H1 (cell line): ENCODE measurements around the gene ITGB4. TPM values are rescaled to one million over a fixed set of nuclear protein-coding genes. Genes with fewer than 3 reads are reported as not detected.

ENCODE experiments used
- CTCF ChIA-PET: fragments of 300-600 bp; sonication (Branson Sonifier 250); formaldehyde crosslinking; loops from one replicate; lab custom pipeline; 2021; ENCODE audit not compliant: partially characterized antibody; lab: Charles Lee
- POLR2A ChIA-PET: fragments of 300-600 bp; sonication (Branson Sonifier 250); formaldehyde crosslinking; loops from one replicate; lab custom pipeline; 2021; ENCODE audit warnings: inconsistent platforms; ENCODE audit not compliant: partially characterized antibody; lab: Charles Lee
- DNase-seq, 2 experiments: peaks; one replicate each; pipeline versions ENCODE4 v3.0.0 to v3.0.0-alpha.2; 2010 to 2022; ENCODE audit warnings: low spot score in 2 of 2, low read depth in 1 of 2, mixed read lengths in 1 of 2
- FAIRE-seq: peaks from 2 replicates; lab custom pipeline; 2011; peaks lifted over from hg19 to GRCh38; lab: Jason Lieb, UNC
- H2AFZ ChIP-seq: 2 replicates; pipeline ENCODE4 v1.8.1; 2012; ENCODE audit warnings: low read length, inconsistent platforms
- H2AK5ac ChIP-seq: 2 replicates; pipeline ENCODE4 v1.6.1; 2013; ENCODE audit warnings: low read depth, low read length
- H2BK120ac ChIP-seq: replicated peaks from 2 replicates; pipeline ENCODE3; 2013; ENCODE audit warnings: low read depth, low read length, inconsistent platforms
- H2BK12ac ChIP-seq: 2 replicates; pipeline ENCODE4 v1.6.1; 2013; ENCODE audit warnings: low read depth, low read length
- H2BK15ac ChIP-seq: 2 replicates; pipeline ENCODE4 v1.6.1; 2013; ENCODE audit warnings: low read length
- H2BK20ac ChIP-seq: 2 replicates; pipeline ENCODE4 v1.6.1; 2013; ENCODE audit warnings: low read length
- H2BK5ac ChIP-seq: 2 replicates; pipeline ENCODE4 v1.6.1; 2013; ENCODE audit warnings: low read depth, low read length
- H3K14ac ChIP-seq: 2 replicates; pipeline ENCODE4 v1.6.1; 2013; ENCODE audit warnings: inconsistent platforms; ENCODE audit not compliant: insufficient read length
- H3K18ac ChIP-seq: 2 replicates; pipeline ENCODE4 v1.6.1; 2013; ENCODE audit warnings: low read length; ENCODE audit errors: extremely low read depth
- H3K23ac ChIP-seq: 2 replicates; pipeline ENCODE4 v1.6.1; 2013; ENCODE audit warnings: inconsistent platforms; ENCODE audit not compliant: insufficient read length
- H3K23me2 ChIP-seq: 2 replicates; pipeline ENCODE4 v1.6.1; 2013; ENCODE audit warnings: low read depth, low read length
- H3K27ac ChIP-seq: 2 replicates; pipeline ENCODE4 v1.6.1; 2011; ENCODE audit warnings: low read depth, low read length, inconsistent platforms
- H3K27me3 ChIP-seq, 4 experiments: replicated peaks in 1 of 4; 1 replicate in 1 of 4; 2 replicates in 3 of 4; pipeline versions ENCODE4 v1.6.1 to v1.8.1; 2011 to 2013; ENCODE audit warnings: low read length in 3 of 4, mild to moderate bottlenecking in 3 of 4, inconsistent platforms in 2 of 4, mixed read lengths in 2 of 4, moderate library complexity in 1 of 4; ENCODE audit not compliant: control insufficient read depth in 3 of 4, insufficient read depth in 3 of 4; ENCODE audit errors: extremely low read depth in 1 of 4
- H3K36me3 ChIP-seq, 4 experiments: 2 replicates each; pipeline versions ENCODE4 v1.6.1 to v1.8.1; 2011 to 2013; ENCODE audit warnings: mild to moderate bottlenecking in 4 of 4, low read length in 3 of 4, moderate library complexity in 2 of 4, control low read depth in 1 of 4, inconsistent platforms in 1 of 4; ENCODE audit not compliant: insufficient read depth in 4 of 4, control insufficient read depth in 2 of 4
- H3K4ac ChIP-seq: replicated peaks from 2 replicates; pipeline ENCODE3; 2013; ENCODE audit warnings: low read length, low read depth, mixed read lengths, inconsistent platforms; ENCODE audit not compliant: insufficient read length
- H3K4me1 ChIP-seq, 4 experiments: replicated peaks in 1 of 4; 1 replicate in 1 of 4; 2 replicates in 3 of 4; pipeline versions ENCODE4 v1.6.1 to v1.8.1; 2011 to 2013; ENCODE audit warnings: low read length in 3 of 4, inconsistent platforms in 2 of 4, mixed read lengths in 1 of 4; ENCODE audit not compliant: insufficient read depth in 4 of 4, control insufficient read depth in 3 of 4
- H3K4me2 ChIP-seq, 2 experiments: 2 replicates each; pipeline versions ENCODE4 v1.6.1 to v1.8.1; 2011 to 2013; ENCODE audit warnings: low read depth in 2 of 2, low read length in 2 of 2, control low read depth in 1 of 2, inconsistent platforms in 1 of 2, mild to moderate bottlenecking in 1 of 2; ENCODE audit not compliant: insufficient read depth in 1 of 2
- H3K4me3 ChIP-seq, 4 experiments: fragments of 200-600, 300-600 bp in 1 of 4; sonication (generic), shearing (Covaris generic), sonication (Bioruptor Twin) in 1 of 4; 2 replicates each; pipeline versions ENCODE4 v1.5.1 to v1.8.1; 2011 to 2016; ENCODE audit warnings: low read length in 4 of 4, low read depth in 3 of 4, control low read depth in 2 of 4, inconsistent platforms in 2 of 4, mild to moderate bottlenecking in 2 of 4, mixed read lengths in 1 of 4, moderate library complexity in 1 of 4; ENCODE audit not compliant: insufficient read depth in 2 of 4; ENCODE audit errors: extremely low read depth in 1 of 4
- H3K56ac ChIP-seq: replicated peaks from 2 replicates; pipeline ENCODE3; 2013; ENCODE audit warnings: low read depth, mild to moderate bottlenecking, mixed read lengths, low read length, inconsistent platforms; ENCODE audit not compliant: insufficient read length
- H3K79me1 ChIP-seq: 2 replicates; pipeline ENCODE4 v1.6.1; 2013; ENCODE audit warnings: low read depth, low read length, control low read depth
- H3K79me2 ChIP-seq, 2 experiments: 2 replicates each; pipeline versions ENCODE4 v1.6.1 to v1.8.1; 2012 to 2013; ENCODE audit warnings: low read length in 2 of 2, mild to moderate bottlenecking in 2 of 2, inconsistent platforms in 1 of 2; ENCODE audit not compliant: insufficient read depth in 2 of 2, control insufficient read depth in 1 of 2
- H3K9ac ChIP-seq, 4 experiments: replicated peaks in 1 of 4; 1 replicate in 1 of 4; 2 replicates in 3 of 4; pipeline versions ENCODE4 v1.6.1 to v1.8.1; 2011 to 2013; ENCODE audit warnings: low read depth in 3 of 4, low read length in 3 of 4, control low read depth in 2 of 4, mild to moderate bottlenecking in 2 of 4, moderate library complexity in 2 of 4, inconsistent platforms in 1 of 4; ENCODE audit errors: extremely low read depth in 1 of 4
- H3K9me3 ChIP-seq, 2 experiments: 2 replicates each; pipeline versions ENCODE4 v1.6.1 to v1.8.1; 2012 to 2013; ENCODE audit warnings: mild to moderate bottlenecking in 2 of 2, moderate library complexity in 2 of 2, control low read depth in 1 of 2, inconsistent platforms in 1 of 2, low read depth in 1 of 2, low read length in 1 of 2, mixed read lengths in 1 of 2; ENCODE audit not compliant: insufficient read depth in 2 of 2
- H4K20me1 ChIP-seq, 2 experiments: replicated peaks in 1 of 2; 2 replicates each; pipeline versions ENCODE3 to v1.8.1; 2011 to 2013; ENCODE audit warnings: inconsistent platforms in 2 of 2, low read length in 2 of 2, mild to moderate bottlenecking in 1 of 2; ENCODE audit not compliant: insufficient read depth in 2 of 2, control insufficient read depth in 1 of 2
- H4K5ac ChIP-seq: 2 replicates; pipeline ENCODE4 v1.6.1; 2013; ENCODE audit warnings: low read length, low read depth, mixed read lengths, inconsistent platforms; ENCODE audit not compliant: insufficient read length
- H4K8ac ChIP-seq: 2 replicates; pipeline ENCODE4 v1.8.0; 2013; ENCODE audit warnings: mild to moderate bottlenecking, moderate library complexity, low read length, inconsistent platforms; ENCODE audit not compliant: insufficient read depth; ENCODE audit errors: extremely low read depth
- H4K91ac ChIP-seq: replicated peaks from 2 replicates; pipeline ENCODE3; 2013; ENCODE audit warnings: low read length, mixed read lengths, inconsistent platforms; ENCODE audit not compliant: insufficient read length
- CEBPB ChIP-seq: IDR thresholded peaks from 2 replicates; pipeline ENCODE4 v1.6.1; 2012; ENCODE audit warnings: low read depth, low read length
- SIX5 ChIP-seq: IDR thresholded peaks from 2 replicates; pipeline ENCODE4 v1.6.1; 2011; ENCODE audit warnings: mild to moderate bottlenecking, low read depth, low read length
- SP1 ChIP-seq: IDR thresholded peaks from 2 replicates; pipeline ENCODE4 v1.6.1; 2011; ENCODE audit warnings: low read depth, low read length
- TBP ChIP-seq: IDR thresholded peaks from 2 replicates; pipeline ENCODE4 v1.6.1; 2011; ENCODE audit warnings: low read depth, low read length, improper control_type of control experiment
- WGBS, 2 experiments: shearing (Covaris generic) in 1 of 2; methylation state at CpG; one replicate each; pipeline versions ENCODE4 v1.1.6 to v1.1.7; 2013 to 2015; ENCODE audit warnings: low lambda C conversion rate in 2 of 2, mixed read lengths in 2 of 2, inconsistent platforms in 1 of 2, low coverage in 1 of 2, missing lambda C conversion rate in 1 of 2; ENCODE audit not compliant: insufficient replicate concordance in 2 of 2, insufficient coverage in 1 of 2, insufficient read length in 1 of 2; ENCODE audit errors: extremely low coverage in 1 of 2, missing lambda C conversion rate in 1 of 2; 5-methylcytosine and 5-hydroxymethylcytosine counted together
- polyA plus RNA-seq, 7 experiments: library from polyadenylated mRNA; depleted of rRNA in 3 of 7; stranded (reverse) in 5 of 7; unstranded in 2 of 7; fragments of >200 nt in 5 of 7; fragments of 200-250 nt in 2 of 7; gene quantifications; 1 replicate in 5 of 7; 2 replicates in 1 of 7; 4 replicates in 1 of 7; pipeline versions ENCODE4 v1.2.1 to v1.2.3, GENCODE V29; 2011 to 2013; ENCODE audit warnings: missing spikeins in 2 of 7, mixed read lengths in 2 of 7
- total RNA-seq: library from RNA; stranded (reverse); fragmentation: NEBNext Ultra II Directional; extraction: Animal tissue kit (Norgen Biotek cat#: 25700); gene quantifications from 2 replicates; pipeline ENCODE4 v1.2.1, GENCODE V29; 2021

Gene ITGB4
- total and polyA plus RNA-seq, 2 of the 8 experiments (the other 6 are each of a cell fraction or from before 2014, with no cell fraction given): 5.2 to 5.6 TPM

- 90% methylated on average over 25 of the region's 26 CpGs; no CpG with 5 or more reads in 1 of the 2 experiments for WGBS, 2 experiments
- Histone ChIP-seq H3K18ac (no peak overlapping the region), H3K79me2 (no peaks in the 10 kb centered on the region), H3K4me3 (no peak overlapping the region), H3K23ac (no peak overlapping the region), H4K5ac (no peak overlapping the region), H3K4me1 (no peaks in the 10 kb centered on the region), H2BK12ac (no peak overlapping the region), H3K9ac (no peak overlapping the region), H2BK120ac (no peak overlapping the region), H2BK20ac (0 out of 2 replicates have a peak overlapping the region, but pooled peaks have one; percentile 3), H4K8ac (peak overlapping the region; percentile 25), H3K36me3 (no peaks in the 10 kb centered on the region), H4K91ac (peak overlapping the region; percentile 6), H3K27ac (no peak overlapping the region), H3K27me3 (no peaks in the 10 kb centered on the region), H3K79me1 (no peaks in the 10 kb centered on the region), H2AK5ac (0 out of 2 replicates have a peak overlapping the region, but pooled peaks have one; percentile 24), H3K9me3 (no peaks in the 10 kb centered on the region), H3K23me2 (no peaks in the 10 kb centered on the region), H2BK15ac (no peak overlapping the region), H4K20me1 (peaks cover 0 to 2% of the 10 kb centered on the region in 2 experiments), H3K14ac (no peak overlapping the region), H3K4me2 (no peak overlapping the region), H2AFZ (no peak overlapping the region), H3K56ac (no peak overlapping the region), H3K4ac (no peak overlapping the region), H2BK5ac (no peak overlapping the region; the same call in 1 of the 2 replicates)
- FAIRE-seq: no peak
- no peak for DNase-seq
- TF ChIP-seq CEBPB (no peak), SP1 (no peak), TBP (no peak), SIX5 (no peak)
- POLR2A ChIA-PET: interaction anchor here (0.6 to 0.8 kb wide), 2 partner anchors 66 to 67 kb away, joined by 3 to 5 read pairs; no protein-coding TSS in a partner anchor
- CTCF ChIA-PET: interaction anchor here (0.8 to 8.1 kb wide), 6 partner anchors 12 to 122 kb away, joined by 3 to 98 read pairs (median 4); partner anchors contain the start of gene SMIM5
Observed at GRCh38 chr17:75736173-75736835, 15.0 kb downstream of the ITGB4 start.
